Measurements from ENCODE around the gene SRM. TPM values are rescaled to one million over a fixed set of nuclear protein-coding genes. Genes with fewer than 3 reads are reported as not detected.
"Not testable (repeated sequence)": the region's sequence is repeated elsewhere in the genome, so short reads cannot be mapped to it uniquely, and the experiment has no call there.

The SRM gene
- total and polyA plus RNA-seq, 2 donors (not counting 1 experiment from before 2014, with no cell fraction given), result 13.0 to 95.4 TPM

DNA sequence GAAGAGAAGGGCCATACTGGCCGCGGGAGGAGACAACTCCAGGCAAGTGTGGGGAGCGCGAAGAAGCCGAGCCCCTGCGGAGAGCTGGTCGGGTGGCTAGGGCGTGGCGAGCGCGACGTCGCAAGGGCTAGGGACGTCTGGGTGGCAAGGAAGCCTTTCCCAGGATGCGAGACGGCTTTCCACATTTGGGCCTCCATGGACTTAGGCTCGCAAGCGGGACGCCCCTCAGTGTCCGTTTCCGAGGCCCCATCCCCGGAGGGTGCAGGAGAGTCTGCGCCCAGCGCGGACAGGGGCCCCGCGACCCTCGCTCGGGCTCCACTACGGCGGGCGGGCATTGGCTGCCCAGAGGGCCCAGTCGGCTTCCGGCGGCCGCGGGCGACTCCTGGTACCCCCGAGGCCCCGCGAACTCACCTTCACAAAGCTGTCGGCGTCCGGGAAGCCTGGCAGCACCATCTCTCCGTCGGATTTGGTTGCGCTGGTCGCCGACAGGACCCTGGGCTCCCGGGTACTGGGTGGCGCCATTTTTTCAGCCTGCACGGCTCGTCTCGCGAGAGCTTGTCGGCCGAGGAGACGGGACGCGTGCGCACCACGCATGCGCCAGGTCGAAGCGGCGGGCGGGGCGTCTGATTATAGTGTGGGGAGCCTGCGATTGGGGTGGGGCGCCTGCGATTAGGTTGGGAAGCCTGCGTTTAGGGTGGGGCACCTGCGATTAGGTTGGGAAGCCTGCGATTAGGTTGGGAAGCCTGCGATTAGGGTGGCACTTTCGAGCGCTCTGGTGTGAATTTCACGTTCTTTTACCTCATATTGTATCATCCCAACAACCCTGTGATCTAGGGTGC is 39.7 kb upstream of the SRM start, which contains the start of gene EXOSC10:
EXOSC10 (minus strand) TSS at position 560 of the 839 bp plus-strand sequence; CDS start at position 522, 38 bp downstream.
- H3K4me3 ChIP-seq (replicated peaks in 1 of 4; ENCODE audit: control extremely low read depth in 1 of 4, insufficient read depth in 1 of 4, low read depth in 3 of 4, low read length in 4 of 4), result peak within 1 kb of the TSS; percentile 88 to 99 (median 98)
- H3K9me3 ChIP-seq (ENCODE audit: control insufficient read depth, insufficient read depth, low read depth, low read length), result no peaks in the 10 kb centered on the region
- peaks cover 5% of the 10 kb centered on the region for H3K36me3 ChIP-seq (ENCODE audit: control insufficient read depth, insufficient read depth, low read length)
- peak within 1 kb of the TSS; percentile 85 for H3K27ac ChIP-seq (ENCODE audit: insufficient read depth, low read length)
- TF ChIP-seq EZH2 (IDR thresholded peaks at IDR 0.05; ENCODE audit: low read length, missing control alignments), result no peak
- TF ChIP-seq, protein P1, sequence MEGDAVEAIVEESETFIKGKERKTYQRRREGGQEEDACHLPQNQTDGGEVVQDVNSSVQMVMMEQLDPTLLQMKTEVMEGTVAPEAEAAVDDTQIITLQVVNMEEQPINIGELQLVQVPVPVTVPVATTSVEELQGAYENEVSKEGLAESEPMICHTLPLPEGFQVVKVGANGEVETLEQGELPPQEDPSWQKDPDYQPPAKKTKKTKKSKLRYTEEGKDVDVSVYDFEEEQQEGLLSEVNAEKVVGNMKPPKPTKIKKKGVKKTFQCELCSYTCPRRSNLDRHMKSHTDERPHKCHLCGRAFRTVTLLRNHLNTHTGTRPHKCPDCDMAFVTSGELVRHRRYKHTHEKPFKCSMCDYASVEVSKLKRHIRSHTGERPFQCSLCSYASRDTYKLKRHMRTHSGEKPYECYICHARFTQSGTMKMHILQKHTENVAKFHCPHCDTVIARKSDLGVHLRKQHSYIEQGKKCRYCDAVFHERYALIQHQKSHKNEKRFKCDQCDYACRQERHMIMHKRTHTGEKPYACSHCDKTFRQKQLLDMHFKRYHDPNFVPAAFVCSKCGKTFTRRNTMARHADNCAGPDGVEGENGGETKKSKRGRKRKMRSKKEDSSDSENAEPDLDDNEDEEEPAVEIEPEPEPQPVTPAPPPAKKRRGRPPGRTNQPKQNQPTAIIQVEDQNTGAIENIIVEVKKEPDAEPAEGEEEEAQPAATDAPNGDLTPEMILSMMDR (conservative IDR thresholded peaks at IDR 0.05 in 1 of 2, IDR thresholded peaks at IDR 0.05 in 1 of 2; ENCODE audit: low read depth in 1 of 2, low read length in 2 of 2), result no peak
- peak within 1 kb of the TSS; percentile 94 for H3K9ac ChIP-seq (ENCODE audit: insufficient read depth, low read length)
- peak within 1 kb of the TSS; percentile 88 for H2AFZ ChIP-seq (ENCODE audit: low read length)
- no peaks in the 10 kb centered on the region for H4K20me1 ChIP-seq (ENCODE audit: control insufficient read depth, extremely low read depth, insufficient read depth, low read length)
- DNase-seq (ENCODE audit: low read depth in 2 of 2), result peak; percentile 73 to 84
- peak within 1 kb of the TSS; percentile 91 for H3K4me2 ChIP-seq (ENCODE audit: extremely low read depth, insufficient read depth, low read length)
- H3K27me3 ChIP-seq (ENCODE audit: control insufficient read depth, insufficient read depth, low read length), result no peaks in the 10 kb centered on the region
- no peaks in the 10 kb centered on the region for H3K4me1 ChIP-seq (ENCODE audit: control insufficient read depth, extremely low read depth, insufficient read depth, low read length)
- peaks cover 19% of the 10 kb centered on the region for H3K79me2 ChIP-seq (ENCODE audit: control insufficient read depth, insufficient read depth, low read length)

DNA sequence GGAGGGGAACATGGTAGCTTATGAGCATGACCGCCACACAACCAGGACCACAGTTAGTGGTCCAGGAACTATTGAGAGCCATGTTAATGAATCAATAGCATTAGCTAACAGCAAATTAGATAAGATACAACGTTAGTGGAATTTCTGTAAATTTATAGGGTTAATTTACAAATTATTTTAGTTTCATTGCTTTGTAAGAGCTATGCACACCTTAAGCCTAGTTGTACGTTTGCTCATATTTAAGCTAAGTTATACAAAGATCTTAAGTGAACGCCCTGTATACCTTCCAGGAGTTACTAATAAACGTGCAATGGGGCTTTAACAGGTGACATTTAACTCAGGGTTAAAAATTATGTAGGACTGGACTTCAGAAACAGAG is 39.1 kb upstream of the SRM start:
- Histone ChIP-seq H3K4me1 (ENCODE audit: control insufficient read depth, extremely low read depth, insufficient read depth, low read length) (no peaks in the 10 kb centered on the region), H3K79me2 (ENCODE audit: control insufficient read depth, insufficient read depth, low read length) (peaks cover 19% of the 10 kb centered on the region), H3K36me3 (ENCODE audit: control insufficient read depth, insufficient read depth, low read length) (peaks cover 5% of the 10 kb centered on the region), H3K4me3 (replicated peaks in 1 of 4; ENCODE audit: control extremely low read depth in 1 of 4, insufficient read depth in 1 of 4, low read depth in 3 of 4, low read length in 4 of 4) (peak overlapping the region; percentile 88 to 99 (median 98)), H3K27ac (ENCODE audit: insufficient read depth, low read length) (peak overlapping the region; percentile 85), H3K27me3 (ENCODE audit: control insufficient read depth, insufficient read depth, low read length) (no peaks in the 10 kb centered on the region), H3K9me3 (ENCODE audit: control insufficient read depth, insufficient read depth, low read depth, low read length) (no peaks in the 10 kb centered on the region), H4K20me1 (ENCODE audit: control insufficient read depth, extremely low read depth, insufficient read depth, low read length) (no peaks in the 10 kb centered on the region), H3K4me2 (ENCODE audit: extremely low read depth, insufficient read depth, low read length) (peak overlapping the region; percentile 91), H2AFZ (ENCODE audit: low read length) (peak overlapping the region; percentile 88), H3K9ac (ENCODE audit: insufficient read depth, low read length) (peak overlapping the region; percentile 94)
- no peak for DNase-seq (ENCODE audit: low read depth in 2 of 2)
- no peak for TF ChIP-seq EZH2 (IDR thresholded peaks at IDR 0.05; ENCODE audit: low read length, missing control alignments)
- TF ChIP-seq, protein P1 (conservative IDR thresholded peaks at IDR 0.05 in 1 of 2, IDR thresholded peaks at IDR 0.05 in 1 of 2; ENCODE audit: low read depth in 1 of 2, low read length in 2 of 2), result no peak

DNA sequence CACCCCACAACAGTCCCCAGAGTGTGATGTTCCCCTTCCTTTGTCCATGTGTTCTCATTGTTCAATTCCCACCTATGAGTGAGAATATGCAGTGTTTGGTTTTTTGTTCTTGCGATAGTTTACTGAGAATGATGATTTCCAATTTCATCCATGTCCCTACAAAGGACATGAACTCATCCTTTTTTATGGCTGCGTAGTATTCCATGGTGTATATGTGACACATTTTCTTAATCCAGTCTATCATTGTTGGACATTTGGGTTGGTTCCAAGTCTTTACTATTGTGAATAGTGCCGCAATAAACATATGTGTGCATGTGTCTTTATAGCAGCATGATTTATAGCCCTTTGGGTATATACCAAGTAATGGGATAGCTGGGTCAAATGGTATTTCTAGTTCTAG is 24.0 kb upstream of the SRM start:
- H3K9me3 ChIP-seq (ENCODE audit: control insufficient read depth, insufficient read depth, low read depth, low read length); H3K79me2 ChIP-seq (ENCODE audit: control insufficient read depth, insufficient read depth, low read length): not testable (repeated sequence)
- peaks cover 20% of the 10 kb centered on the region for H3K36me3 ChIP-seq (ENCODE audit: control insufficient read depth, insufficient read depth, low read length)

More for the DNA sequence above, 24.0 kb upstream of the SRM start:
- not testable (repeated sequence) for H3K4me1 ChIP-seq (ENCODE audit: control insufficient read depth, extremely low read depth, insufficient read depth, low read length); H4K20me1 ChIP-seq (ENCODE audit: control insufficient read depth, extremely low read depth, insufficient read depth, low read length); H2AFZ ChIP-seq (ENCODE audit: low read length); H3K4me3 ChIP-seq (replicated peaks in 1 of 4; ENCODE audit: control extremely low read depth in 1 of 4, insufficient read depth in 1 of 4, low read depth in 3 of 4, low read length in 4 of 4); H3K27ac ChIP-seq (ENCODE audit: insufficient read depth, low read length); H3K9ac ChIP-seq (ENCODE audit: insufficient read depth, low read length); H3K4me2 ChIP-seq (ENCODE audit: extremely low read depth, insufficient read depth, low read length); H3K27me3 ChIP-seq (ENCODE audit: control insufficient read depth, insufficient read depth, low read length); DNase-seq (ENCODE audit: low read depth in 2 of 2)

All from fibroblast of lung (primary cell).